GM12892 (cell line): ENCODE data around the gene TNFRSF1A.

Experiments used
- POLR2A ChIP-seq: IDR thresholded peaks from 2 replicates; pipeline ENCODE4 v1.6.1; 2011; ENCODE audit warnings: low read depth, low read length, control low read depth
- POLR2AphosphoS5 ChIP-seq: IDR thresholded peaks from 2 replicates; pipeline ENCODE4 v1.6.1; 2011; ENCODE audit warnings: low read depth, low read length, control low read depth
- TAF1 ChIP-seq: IDR thresholded peaks from 2 replicates; pipeline ENCODE4 v1.6.1; 2011; ENCODE audit warnings: low read depth, mild to moderate bottlenecking, control low read depth, low read length, borderline replicate concordance

DNA sequence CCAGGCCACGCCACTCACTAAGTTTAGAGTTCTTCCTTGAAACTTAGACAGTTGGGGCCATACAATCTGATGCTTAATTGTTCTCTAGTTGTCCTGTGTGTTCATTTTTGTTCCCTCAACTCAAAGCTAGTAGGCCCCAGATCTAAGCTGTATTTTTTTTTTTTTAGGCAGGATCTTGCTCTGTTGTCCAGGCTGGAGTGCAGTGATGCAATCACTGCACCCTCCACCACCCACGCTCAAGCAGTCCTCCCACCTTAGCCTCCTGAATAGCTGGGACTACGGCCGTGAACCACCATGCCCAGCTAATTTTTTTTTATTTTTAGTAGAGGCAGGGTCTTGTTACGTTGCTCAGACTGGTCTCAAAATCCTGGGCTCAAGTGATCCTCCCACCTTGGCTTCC lies 7.5 kb downstream of the TNFRSF1A start:
- TF ChIP-seq POLR2AphosphoS5 = no peak
- no peak for TF ChIP-seq POLR2A
- TF ChIP-seq TAF1 = no peak
